Measurements from ENCODE around the gene SERINC3.

SERINC3 gene

GRCh38 chr20:44532259-44532980, 10.6 kb upstream of the SERINC3 start:
- no peak for DNase-seq

GRCh38 chr20:44528309-44528708, 6.4 kb upstream of the SERINC3 start:
- DNase-seq: no peak

GRCh38 chr20:44527716-44528199, 5.9 kb upstream of the SERINC3 start:
- no peak for DNase-seq

- no peak for DNase-seq
Observed at GRCh38 chr20:44526129-44526528, 4.3 kb upstream of the SERINC3 start.

GRCh38 chr20:44523746-44524145, 1.9 kb upstream of the SERINC3 start:
- no peak for DNase-seq

GRCh38 chr20:44522841-44523240, 971 bp upstream of the SERINC3 start:
- no peak for DNase-seq

- DNase-seq: no peak
Observed at GRCh38 chr20:44520881-44521280, 989 bp downstream of the SERINC3 start.

- no peak for DNase-seq
Observed at GRCh38 chr20:44518248-44518647, 3.6 kb downstream of the SERINC3 start.

- no peak for DNase-seq
Observed at GRCh38 chr20:44517454-44517853, 4.4 kb downstream of the SERINC3 start.

GRCh38 chr20:44516491-44516890, 5.4 kb downstream of the SERINC3 start:
- DNase-seq: no peak

GRCh38 chr20:44513871-44514270, 8.0 kb downstream of the SERINC3 start:
- no peak for DNase-seq

- DNase-seq: no peak
Observed at GRCh38 chr20:44509762-44510161, 12.1 kb downstream of the SERINC3 start.

GRCh38 chr20:44504402-44505307, 17.2 kb downstream of the SERINC3 start:
- DNase-seq: no peak

- no peak for DNase-seq
Observed at GRCh38 chr20:44502968-44503367, 18.9 kb downstream of the SERINC3 start.

- DNase-seq: no peak
Observed at GRCh38 chr20:44501448-44501847, 20.4 kb downstream of the SERINC3 start.

- no peak for DNase-seq
Observed at GRCh38 chr20:44500221-44500620, 21.6 kb downstream of the SERINC3 start.

- no peak for DNase-seq
Observed at GRCh38 chr20:44497761-44498160, 24.1 kb downstream of the SERINC3 start.

- DNase-seq: no peak
Observed at GRCh38 chr20:44496976-44497375, 24.9 kb downstream of the SERINC3 start.

- DNase-seq: no peak
Observed at GRCh38 chr20:44495802-44496481, 25.9 kb downstream of the SERINC3 start.

- DNase-seq: no peak
Observed at GRCh38 chr20:44495257-44495656, 26.6 kb downstream of the SERINC3 start.

- no peak for DNase-seq
Observed at GRCh38 chr20:44494681-44495080, 27.2 kb downstream of the SERINC3 start.

- DNase-seq: no peak
Observed at GRCh38 chr20:44494266-44494665, 27.6 kb downstream of the SERINC3 start.

GRCh38 chr20:44491635-44492395, 30.1 kb downstream of the SERINC3 start:
- DNase-seq: no peak

Measured in CD4-positive, alpha-beta T cell treated with Interleukin-17A for 4 hours (primary cell).